ENCODE results near the gene LAMP5. TPM values are rescaled to one million over a fixed set of nuclear protein-coding genes. Genes with fewer than 3 reads are reported as not detected.
A peak's percentile ranks its signal among the peaks of the same experiment; 100 is the strongest.

The LAMP5 gene
- total RNA-seq, 1 donor from 2014 or later: not detected

GRCh38 chr20:9515741-9516233, 1.4 kb downstream of the LAMP5 start:
- Mint-ChIP-seq H3K4me3 (ENCODE audit: unreplicated experiment) (peak overlapping the region; percentile 81), H3K9me3 (ENCODE audit: unreplicated experiment) (peaks cover 3% of the 10 kb centered on the region), H3K27ac (ENCODE audit: unreplicated experiment) (no peak overlapping the region), H3K27me3 (ENCODE audit: unreplicated experiment) (peaks cover 23% of the 10 kb centered on the region), H3K36me3 (ENCODE audit: unreplicated experiment) (no peaks in the 10 kb centered on the region), H3K4me1 (ENCODE audit: low read depth, unreplicated experiment) (peaks cover 5% of the 10 kb centered on the region)
- no peak for TF ChIP-seq CTCF (IDR thresholded peaks at IDR 0.05; ENCODE audit: partially characterized antibody, unreplicated experiment)
- DNase-seq: peak; percentile 39

GRCh38 chr20:9516234-9516871, 2.0 kb downstream of the LAMP5 start:
- peaks cover 23% of the 10 kb centered on the region for H3K27me3 Mint-ChIP-seq (ENCODE audit: unreplicated experiment)
- peaks cover 5% of the 10 kb centered on the region for H3K4me1 Mint-ChIP-seq (ENCODE audit: low read depth, unreplicated experiment)
- peak overlapping the region; percentile 81 for H3K4me3 Mint-ChIP-seq (ENCODE audit: unreplicated experiment)
- H3K36me3 Mint-ChIP-seq (ENCODE audit: unreplicated experiment): no peaks in the 10 kb centered on the region
- no peak for TF ChIP-seq CTCF (IDR thresholded peaks at IDR 0.05; ENCODE audit: partially characterized antibody, unreplicated experiment)
- H3K9me3 Mint-ChIP-seq (ENCODE audit: unreplicated experiment): peaks cover 3% of the 10 kb centered on the region
- H3K27ac Mint-ChIP-seq (ENCODE audit: unreplicated experiment): no peak overlapping the region
- DNase-seq: no peak

GRCh38 chr20:9517297-9518162, 3.1 kb downstream of the LAMP5 start:
- Mint-ChIP-seq H3K4me1 (ENCODE audit: low read depth, unreplicated experiment) (peaks cover 5% of the 10 kb centered on the region), H3K36me3 (ENCODE audit: unreplicated experiment) (no peaks in the 10 kb centered on the region), H3K27ac (ENCODE audit: unreplicated experiment) (no peak overlapping the region), H3K27me3 (ENCODE audit: unreplicated experiment) (peaks cover 23% of the 10 kb centered on the region), H3K4me3 (ENCODE audit: unreplicated experiment) (no peak overlapping the region), H3K9me3 (ENCODE audit: unreplicated experiment) (peaks cover 3% of the 10 kb centered on the region)
- TF ChIP-seq CTCF (IDR thresholded peaks at IDR 0.05; ENCODE audit: partially characterized antibody, unreplicated experiment): peak; percentile 40
- no peak for DNase-seq

- no peaks in the 10 kb centered on the region for H3K36me3 Mint-ChIP-seq (ENCODE audit: unreplicated experiment)
- no peak overlapping the region for H3K4me3 Mint-ChIP-seq (ENCODE audit: unreplicated experiment)
- peaks cover 23% of the 10 kb centered on the region for H3K27me3 Mint-ChIP-seq (ENCODE audit: unreplicated experiment)
- no peak overlapping the region for H3K27ac Mint-ChIP-seq (ENCODE audit: unreplicated experiment)
- no peak for DNase-seq
- no peak for TF ChIP-seq CTCF (IDR thresholded peaks at IDR 0.05; ENCODE audit: partially characterized antibody, unreplicated experiment)
- H3K9me3 Mint-ChIP-seq (ENCODE audit: unreplicated experiment): peaks cover 3% of the 10 kb centered on the region
- peaks cover 5% of the 10 kb centered on the region for H3K4me1 Mint-ChIP-seq (ENCODE audit: low read depth, unreplicated experiment)
These were observed 4.3 kb downstream of the LAMP5 start for GRCh38 chr20:9518576-9519175.
